Astrocyte (in vitro differentiated cells and primary cell): ENCODE data around the gene CFTR. TPM values are rescaled to one million over a fixed set of nuclear protein-coding genes. Genes with fewer than 3 reads are reported as not detected.

ENCODE experiments used
- DNase-seq: peaks from one replicate; pipeline ENCODE4 v3.0.0-alpha.2; 2010; ENCODE audit warnings: low read depth
- FAIRE-seq: peaks from 2 replicates; lab custom pipeline; 2011; peaks lifted over from hg19 to GRCh38; lab: Jason Lieb, UNC
- H2AFZ ChIP-seq: 2 replicates; pipeline ENCODE4 v1.6.0; 2012; ENCODE audit warnings: low read depth, low read length, inconsistent platforms
- H3K27ac ChIP-seq: 2 replicates; pipeline ENCODE4 v1.5.1; 2011; ENCODE audit warnings: low read depth, low read length, inconsistent platforms
- H3K27me3 ChIP-seq: 2 replicates; pipeline ENCODE4 v1.6.0; 2011; ENCODE audit warnings: low read length, inconsistent platforms; ENCODE audit not compliant: insufficient read depth
- H3K36me3 ChIP-seq: 2 replicates; pipeline ENCODE4 v1.5.1; 2011; ENCODE audit warnings: low read length, inconsistent platforms; ENCODE audit not compliant: insufficient read depth
- H3K4me1 ChIP-seq: 2 replicates; pipeline ENCODE4 v1.5.1; 2011; ENCODE audit warnings: low read length, inconsistent platforms; ENCODE audit not compliant: insufficient read depth
- H3K4me2 ChIP-seq: 2 replicates; pipeline ENCODE4 v1.6.0; 2012; ENCODE audit warnings: low read length, inconsistent platforms
- H3K4me3 ChIP-seq: 2 replicates; pipeline ENCODE4 v1.5.1; 2011; ENCODE audit warnings: low read depth, mild to moderate bottlenecking, low read length, inconsistent platforms; ENCODE audit not compliant: insufficient read depth
- H3K79me2 ChIP-seq: 2 replicates; pipeline ENCODE4 v1.6.0; 2012; ENCODE audit warnings: mild to moderate bottlenecking, low read length, inconsistent platforms; ENCODE audit not compliant: insufficient read depth
- H3K9ac ChIP-seq: 2 replicates; pipeline ENCODE4 v1.6.0; 2012; ENCODE audit warnings: mild to moderate bottlenecking, low read length, inconsistent platforms
- H3K9me3 ChIP-seq: 2 replicates; pipeline ENCODE4 v1.5.1; 2012; ENCODE audit warnings: low read depth, mild to moderate bottlenecking, low read length, inconsistent platforms; ENCODE audit not compliant: insufficient read depth
- H4K20me1 ChIP-seq: 2 replicates; pipeline ENCODE4 v1.6.0; 2012; ENCODE audit warnings: low read length, inconsistent platforms; ENCODE audit not compliant: insufficient read depth
- H3K27ac Mint-ChIP-seq: one replicate; pipeline ENCODE4 v1.8.0; 2021; ENCODE audit warnings: mild to moderate bottlenecking, mixed read lengths; ENCODE audit not compliant: unreplicated experiment
- H3K27me3 Mint-ChIP-seq: one replicate; pipeline ENCODE4 v1.8.0; 2021; ENCODE audit warnings: low read depth, mixed read lengths; ENCODE audit not compliant: unreplicated experiment
- H3K36me3 Mint-ChIP-seq: one replicate; pipeline ENCODE4 v1.8.0; 2021; ENCODE audit warnings: low read depth, mixed read lengths; ENCODE audit not compliant: unreplicated experiment
- H3K4me1 Mint-ChIP-seq: one replicate; pipeline ENCODE4 v1.8.0; 2021; ENCODE audit warnings: low read depth, mixed read lengths; ENCODE audit not compliant: unreplicated experiment
- H3K4me3 Mint-ChIP-seq: one replicate; pipeline ENCODE4 v1.8.0; 2021; ENCODE audit warnings: mild to moderate bottlenecking, moderate library complexity, mixed read lengths; ENCODE audit not compliant: unreplicated experiment
- H3K9me3 Mint-ChIP-seq: one replicate; pipeline ENCODE4 v1.8.0; 2021; ENCODE audit warnings: mild to moderate bottlenecking, mixed read lengths; ENCODE audit not compliant: unreplicated experiment
- EZH2 ChIP-seq: IDR thresholded peaks from 2 replicates; pipeline ENCODE4 v1.6.1; 2012; ENCODE audit warnings: mild to moderate bottlenecking, low read length, inconsistent platforms; ENCODE audit not compliant: insufficient read depth
- total RNA-seq: library from RNA; stranded (reverse); gene quantifications from 2 replicates; pipeline ENCODE4 v1.2.1, GENCODE V29; 2021
- TF ChIP-seq, protein P1 (sequence below): IDR thresholded peaks from 2 replicates; pipeline ENCODE4 v1.5.1; 2011; ENCODE audit warnings: low read depth, mild to moderate bottlenecking, inconsistent platforms, low read length, moderate library complexity; ENCODE audit not compliant: insufficient read depth

The CFTR gene
- total RNA-seq, 1 donor from 2014 or later = 2.5 TPM

GRCh38 chr7:117689406-117689805 lies 209.6 kb downstream of the CFTR start:
- FAIRE-seq (no peak), DNase-seq (no peak)
- no peak overlapping the region for H3K27ac Mint-ChIP-seq
- no peaks in the 10 kb centered on the region for H3K9me3 Mint-ChIP-seq
- Histone ChIP-seq H3K9ac (no peak overlapping the region), H3K9me3 (no peaks in the 10 kb centered on the region), H2AFZ (no peak overlapping the region), H3K4me3 (no peak overlapping the region), H4K20me1 (no peaks in the 10 kb centered on the region), H3K4me2 (no peak overlapping the region), H3K79me2 (no peaks in the 10 kb centered on the region), H3K4me1 (no peaks in the 10 kb centered on the region), H3K27me3 (no peaks in the 10 kb centered on the region), H3K27ac (no peak overlapping the region), H3K36me3 (no peaks in the 10 kb centered on the region)
- no peak overlapping the region for H3K4me3 Mint-ChIP-seq
- H3K36me3 Mint-ChIP-seq = no peaks in the 10 kb centered on the region
- no peaks in the 10 kb centered on the region for H3K27me3 Mint-ChIP-seq
- TF ChIP-seq, protein P1, sequence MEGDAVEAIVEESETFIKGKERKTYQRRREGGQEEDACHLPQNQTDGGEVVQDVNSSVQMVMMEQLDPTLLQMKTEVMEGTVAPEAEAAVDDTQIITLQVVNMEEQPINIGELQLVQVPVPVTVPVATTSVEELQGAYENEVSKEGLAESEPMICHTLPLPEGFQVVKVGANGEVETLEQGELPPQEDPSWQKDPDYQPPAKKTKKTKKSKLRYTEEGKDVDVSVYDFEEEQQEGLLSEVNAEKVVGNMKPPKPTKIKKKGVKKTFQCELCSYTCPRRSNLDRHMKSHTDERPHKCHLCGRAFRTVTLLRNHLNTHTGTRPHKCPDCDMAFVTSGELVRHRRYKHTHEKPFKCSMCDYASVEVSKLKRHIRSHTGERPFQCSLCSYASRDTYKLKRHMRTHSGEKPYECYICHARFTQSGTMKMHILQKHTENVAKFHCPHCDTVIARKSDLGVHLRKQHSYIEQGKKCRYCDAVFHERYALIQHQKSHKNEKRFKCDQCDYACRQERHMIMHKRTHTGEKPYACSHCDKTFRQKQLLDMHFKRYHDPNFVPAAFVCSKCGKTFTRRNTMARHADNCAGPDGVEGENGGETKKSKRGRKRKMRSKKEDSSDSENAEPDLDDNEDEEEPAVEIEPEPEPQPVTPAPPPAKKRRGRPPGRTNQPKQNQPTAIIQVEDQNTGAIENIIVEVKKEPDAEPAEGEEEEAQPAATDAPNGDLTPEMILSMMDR = no peak
- no peak for TF ChIP-seq EZH2
- no peaks in the 10 kb centered on the region for H3K4me1 Mint-ChIP-seq

DNA sequence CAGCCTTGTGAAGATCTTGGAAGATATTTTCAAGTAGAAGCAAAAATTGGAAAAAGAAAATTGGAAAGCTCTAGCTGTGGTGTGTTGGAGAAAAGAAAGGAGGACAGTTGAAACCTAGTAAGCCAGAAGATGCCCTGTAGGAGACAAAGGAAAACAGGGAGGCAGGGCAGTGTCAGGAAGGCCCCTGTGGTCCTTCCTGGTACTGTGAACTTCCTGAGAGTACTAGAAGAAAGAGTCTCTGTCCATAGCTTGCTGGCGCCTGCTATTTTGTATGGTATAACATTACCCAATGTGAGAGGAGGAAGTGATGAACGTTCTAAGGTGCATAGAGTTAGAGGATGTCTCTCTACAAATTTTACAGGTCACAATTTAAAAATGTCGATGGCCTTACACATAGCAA lies 210.3 kb downstream of the CFTR start:
- H3K4me1 Mint-ChIP-seq = no peaks in the 10 kb centered on the region
- H3K9me3 ChIP-seq = no peaks in the 10 kb centered on the region
- H3K36me3 ChIP-seq = no peaks in the 10 kb centered on the region
- no peak overlapping the region for H3K4me3 ChIP-seq
- H3K9ac ChIP-seq = no peak overlapping the region
- no peaks in the 10 kb centered on the region for H3K79me2 ChIP-seq
- H3K36me3 Mint-ChIP-seq = no peaks in the 10 kb centered on the region
- H3K9me3 Mint-ChIP-seq = no peaks in the 10 kb centered on the region
- H3K4me2 ChIP-seq = no peak overlapping the region
- FAIRE-seq (no peak), DNase-seq (no peak)
- H3K27me3 ChIP-seq = no peaks in the 10 kb centered on the region
- H3K27me3 Mint-ChIP-seq = no peaks in the 10 kb centered on the region
- H3K4me1 ChIP-seq = no peaks in the 10 kb centered on the region
- TF ChIP-seq, protein P1 = no peak
- H3K27ac ChIP-seq = no peak overlapping the region
- H4K20me1 ChIP-seq = no peaks in the 10 kb centered on the region
- no peak overlapping the region for H2AFZ ChIP-seq
- no peak overlapping the region for H3K27ac Mint-ChIP-seq
- no peak overlapping the region for H3K4me3 Mint-ChIP-seq

GRCh38 chr7:117692338-117692737 lies 212.5 kb downstream of the CFTR start:
- H4K20me1 ChIP-seq = no peaks in the 10 kb centered on the region
- H3K4me2 ChIP-seq = no peak overlapping the region
- H3K4me1 ChIP-seq = no peaks in the 10 kb centered on the region
- H3K4me3 Mint-ChIP-seq = no peak overlapping the region
- no peaks in the 10 kb centered on the region for H3K9me3 Mint-ChIP-seq
- H2AFZ ChIP-seq = no peak overlapping the region
- DNase-seq = no peak
- TF ChIP-seq, protein P1 = no peak
- TF ChIP-seq EZH2 = no peak
- no peak overlapping the region for H3K27ac Mint-ChIP-seq
- H3K4me1 Mint-ChIP-seq = no peaks in the 10 kb centered on the region
- no peaks in the 10 kb centered on the region for H3K27me3 ChIP-seq
- no peaks in the 10 kb centered on the region for H3K36me3 Mint-ChIP-seq
- no peak overlapping the region for H3K4me3 ChIP-seq
- no peak overlapping the region for H3K27ac ChIP-seq
- H3K9me3 ChIP-seq = no peaks in the 10 kb centered on the region
- no peaks in the 10 kb centered on the region for H3K36me3 ChIP-seq
- FAIRE-seq = no peak
- no peaks in the 10 kb centered on the region for H3K27me3 Mint-ChIP-seq
- no peaks in the 10 kb centered on the region for H3K79me2 ChIP-seq
- H3K9ac ChIP-seq = no peak overlapping the region
